ENCODE results near the gene PPEF2. TPM values are rescaled to one million over a fixed set of nuclear protein-coding genes. Genes with fewer than 3 reads are reported as not detected.
A peak's percentile ranks its signal among the peaks of the same experiment; 100 is the strongest.

Gene PPEF2
- total RNA-seq, 3 donors from 2014 or later (not counting 1 experiment from before 2014, with no cell fraction given) = 0.21 to 0.33 (median 0.32) TPM

GRCh38 chr4:75940692-75941253 is 38.5 kb upstream of the PPEF2 start, which contains the start of gene NAAA:
Gene NAAA (minus strand): TSS chr4:75941013. CDS start chr4:75940949, 64 bp downstream.
- no peaks in the 10 kb centered on the region for H3K27me3 ChIP-seq (ENCODE audit: control insufficient read depth, insufficient read depth, low read length)
- Mint-ChIP-seq H3K36me3 (no peaks in the 10 kb centered on the region), H3K9me3 (no peaks in the 10 kb centered on the region), H3K4me1 (peaks cover 5 to 13% of the 10 kb centered on the region in 2 donors), H3K27me3 (ENCODE audit: low read depth in 2 of 2) (no peaks in the 10 kb centered on the region), H3K4me3 (peak within 1 kb of the TSS; percentile 92), H3K27ac (peak within 1 kb of the TSS; percentile 79 to 87)
- H3K27ac ChIP-seq (ENCODE audit: low read length) = peak within 1 kb of the TSS; percentile 81
- ATAC-seq (peak; percentile 82 to 92 (median 88)), DNase-seq (peak; percentile 76 to 91)
- intact Hi-C loops (cut with micrococcal nuclease) = loop anchor here (2.0 kb wide), 2 partner anchors 24 to 50 kb away; partner anchors contain the start of gene SDAD1
- H3K4me1 ChIP-seq (ENCODE audit: control insufficient read depth, insufficient read depth, low read length) = peaks cover 17% of the 10 kb centered on the region
- TF ChIP-seq CTCF (IDR thresholded peaks at IDR 0.05) = no peak
- peaks cover 3% of the 10 kb centered on the region for H3K36me3 ChIP-seq (ENCODE audit: control insufficient read depth, insufficient read depth, low read length)
- WGBS (ENCODE audit: insufficient coverage) = under 1% methylated on average over 66 of the region's 66 CpGs
- H3K4me3 ChIP-seq (ENCODE audit: low read length) = peak within 1 kb of the TSS; percentile 93
- H3K9me3 ChIP-seq (ENCODE audit: control insufficient read depth, insufficient read depth, low read length) = no peaks in the 10 kb centered on the region

GRCh38 chr4:75939890-75940691 is 37.8 kb upstream of the PPEF2 start:
- Histone ChIP-seq H3K4me1 (ENCODE audit: control insufficient read depth, insufficient read depth, low read length) (peaks cover 17% of the 10 kb centered on the region), H3K4me3 (ENCODE audit: low read length) (peak overlapping the region; percentile 93), H3K27me3 (ENCODE audit: control insufficient read depth, insufficient read depth, low read length) (no peaks in the 10 kb centered on the region), H3K9me3 (ENCODE audit: control insufficient read depth, insufficient read depth, low read length) (no peaks in the 10 kb centered on the region), H3K36me3 (ENCODE audit: control insufficient read depth, insufficient read depth, low read length) (peaks cover 9% of the 10 kb centered on the region), H3K27ac (ENCODE audit: low read length) (peak overlapping the region; percentile 81)
- peak overlapping the region; percentile 92 for H3K4me3 Mint-ChIP-seq
- no peaks in the 10 kb centered on the region for H3K27me3 Mint-ChIP-seq (ENCODE audit: low read depth in 2 of 2)
- ATAC-seq (peak; percentile 71 to 79 (median 73)), DNase-seq (peak; percentile 49 to 82)
- no peaks in the 10 kb centered on the region for H3K36me3 Mint-ChIP-seq
- intact Hi-C loops (cut with micrococcal nuclease) = loop anchor here (2.0 kb wide), 2 partner anchors 23 to 51 kb away; partner anchors contain the start of gene SDAD1
- WGBS (ENCODE audit: insufficient coverage) = 0% methylated on average over 67 of the region's 67 CpGs
- H3K9me3 Mint-ChIP-seq = no peaks in the 10 kb centered on the region
- peaks cover 5 to 13% of the 10 kb centered on the region in 2 donors for H3K4me1 Mint-ChIP-seq
- peak overlapping the region; percentile 79 to 87 for H3K27ac Mint-ChIP-seq
- TF ChIP-seq CTCF (IDR thresholded peaks at IDR 0.05) = no peak

GRCh38 chr4:75935628-75936027 is 33.4 kb upstream of the PPEF2 start:
- Mint-ChIP-seq H3K27me3 (ENCODE audit: low read depth in 2 of 2) (no peaks in the 10 kb centered on the region), H3K4me1 (peaks cover 5 to 13% of the 10 kb centered on the region in 2 donors), H3K27ac (no peak overlapping the region), H3K36me3 (peaks cover 6% of the 10 kb centered on the region), H3K4me3 (no peak overlapping the region), H3K9me3 (no peaks in the 10 kb centered on the region)
- TF ChIP-seq CTCF (IDR thresholded peaks at IDR 0.05) = no peak
- peaks cover 23% of the 10 kb centered on the region for H3K36me3 ChIP-seq (ENCODE audit: control insufficient read depth, insufficient read depth, low read length)
- no peak for DNase-seq
- intact Hi-C loops (cut with micrococcal nuclease) = no loop called here
- H3K9me3 ChIP-seq (ENCODE audit: control insufficient read depth, insufficient read depth, low read length) = no peaks in the 10 kb centered on the region
- H3K4me3 ChIP-seq (ENCODE audit: low read length) = no peak overlapping the region
- no peaks in the 10 kb centered on the region for H3K27me3 ChIP-seq (ENCODE audit: control insufficient read depth, insufficient read depth, low read length)
- H3K27ac ChIP-seq (ENCODE audit: low read length) = no peak overlapping the region
- no CpG with 5 or more reads among the region's 1 CpG for WGBS (ENCODE audit: insufficient coverage)
- H3K4me1 ChIP-seq (ENCODE audit: control insufficient read depth, insufficient read depth, low read length) = peaks cover 12% of the 10 kb centered on the region
- ATAC-seq = no peak

Data from natural killer cell (primary cell).